NCI-H345 treated with DMSO at 0.1 percent for 48 hours (cell line): ENCODE results near the gene HOXA5.

Experiments
- DNase-seq: peaks from one replicate; lab custom pipeline; 2025; ENCODE audit not compliant: unreplicated experiment; lab: John Stamatoyannopoulos, UW

HOXA5 gene

GRCh38 chr7:27143023-27143949, at the start of gene HOXA5:
HOXA5 (minus strand) TSS chr7:27143681; CDS start chr7:27143607, 74 bp downstream.
- DNase-seq = no peak

- DNase-seq = no peak
Measured at GRCh38 chr7:27192546-27193334, 49.3 kb upstream of the HOXA5 start.

- DNase-seq = no peak
Measured at GRCh38 chr7:27191833-27192545, 48.5 kb upstream of the HOXA5 start.

GRCh38 chr7:27191161-27191731, 47.8 kb upstream of the HOXA5 start:
- no peak for DNase-seq

- no peak for DNase-seq
Measured at GRCh38 chr7:27189997-27190748, 46.7 kb upstream of the HOXA5 start.

GRCh38 chr7:27189295-27189996, 46.0 kb upstream of the HOXA5 start:
- no peak for DNase-seq

GRCh38 chr7:27188386-27189294, 45.2 kb upstream of the HOXA5 start:
- DNase-seq = no peak

GRCh38 chr7:27187475-27188385, 44.2 kb upstream of the HOXA5 start:
- DNase-seq = no peak

GRCh38 chr7:27186668-27187474, 43.4 kb upstream of the HOXA5 start:
- no peak for DNase-seq

- no peak for DNase-seq
Measured at GRCh38 chr7:27185854-27186667, 42.6 kb upstream of the HOXA5 start.

GRCh38 chr7:27185013-27185853, 41.8 kb upstream of the HOXA5 start, which contains the start of gene HOXA11:
HOXA11 (minus strand) TSS chr7:27185232; CDS start chr7:27185144, 88 bp downstream.
- no peak for DNase-seq

GRCh38 chr7:27184337-27185012, 41.0 kb upstream of the HOXA5 start:
- no peak for DNase-seq

GRCh38 chr7:27183682-27184336, 40.3 kb upstream of the HOXA5 start:
- peak; percentile 27 for DNase-seq
